HG02885 (cell line): ENCODE measurements around the gene EFNA2.

Experiments used
- ATAC-seq: cut with Tn5 transposase; IDR thresholded peaks from one replicate; pipeline ENCODE4 v1.9.1; 2021; ENCODE audit warnings: mild to moderate bottlenecking; ENCODE audit not compliant: unreplicated experiment, poor library complexity

The EFNA2 gene

DNA sequence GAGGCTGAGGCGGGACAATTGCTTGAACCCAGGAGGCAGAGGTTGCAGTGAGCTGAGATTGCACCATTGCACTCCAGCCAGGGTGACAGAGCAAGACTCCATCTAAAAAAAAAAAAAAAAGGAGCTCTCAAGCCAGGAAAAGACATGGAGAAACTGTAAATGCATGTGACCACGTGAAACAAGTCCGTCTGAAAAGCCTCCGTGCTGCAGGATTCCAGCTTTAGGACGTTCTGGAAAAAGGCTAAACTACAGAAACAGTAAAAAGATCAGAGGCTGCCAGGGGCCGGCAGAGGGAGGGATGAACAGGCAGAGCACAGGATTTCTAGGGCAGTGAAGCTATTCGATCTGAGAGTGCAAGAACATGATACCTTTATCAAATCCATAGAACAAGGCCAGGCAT, 57.4 kb downstream of the EFNA2 start:
- no peak for ATAC-seq

DNA sequence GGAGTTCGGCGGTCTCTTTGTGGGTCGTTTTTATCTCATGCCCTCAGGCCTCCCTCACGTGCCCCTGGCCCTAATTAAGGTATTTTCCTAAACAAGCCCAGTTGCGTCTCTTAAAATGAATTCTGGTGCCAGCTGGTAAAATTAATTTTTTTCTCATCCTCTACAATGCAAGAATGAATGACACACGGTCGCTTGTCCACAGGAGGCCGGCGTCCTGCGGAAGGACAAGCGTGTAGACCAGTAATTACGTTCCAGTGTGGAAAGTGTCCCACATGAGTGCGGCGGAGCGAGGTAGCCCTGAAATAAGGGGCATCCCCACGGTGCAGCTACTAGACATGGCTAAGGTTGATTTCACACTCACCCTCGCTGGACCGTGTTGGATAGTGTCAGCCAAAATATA, 63.5 kb downstream of the EFNA2 start:
- no peak for ATAC-seq

DNA sequence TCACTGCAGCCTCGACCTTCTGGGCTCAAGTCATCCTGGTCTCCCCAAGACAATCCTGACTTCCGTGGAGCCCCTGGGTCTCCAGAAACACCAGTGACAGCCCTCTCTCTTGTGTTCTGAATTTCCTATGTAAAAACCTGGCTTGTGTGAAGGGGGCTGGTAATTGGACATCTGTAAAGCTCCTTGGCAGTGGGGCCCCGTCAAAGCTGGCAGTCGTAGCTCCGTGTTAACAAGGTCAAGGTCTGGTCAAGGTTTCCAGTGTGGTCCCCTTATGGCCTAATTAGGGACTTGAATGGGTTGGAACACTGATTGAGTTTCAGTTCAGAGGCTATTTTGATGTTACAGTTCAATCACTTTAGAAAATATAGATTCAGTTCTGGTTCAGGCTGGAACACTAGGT, 65.2 kb downstream of the EFNA2 start:
- no peak for ATAC-seq
